ENCODE results near the gene GSN. TPM values are rescaled to one million over a fixed set of nuclear protein-coding genes. Genes with fewer than 3 reads are reported as not detected.
A peak's percentile ranks its signal among the peaks of the same experiment; 100 is the strongest.

The GSN gene
- total and polyA plus RNA-seq, 10 of the 15 experiments (the other 5 are each of a cell fraction or from before 2014, with no cell fraction given) = 0.66 to 9.2 (median 6.2) TPM

DNA sequence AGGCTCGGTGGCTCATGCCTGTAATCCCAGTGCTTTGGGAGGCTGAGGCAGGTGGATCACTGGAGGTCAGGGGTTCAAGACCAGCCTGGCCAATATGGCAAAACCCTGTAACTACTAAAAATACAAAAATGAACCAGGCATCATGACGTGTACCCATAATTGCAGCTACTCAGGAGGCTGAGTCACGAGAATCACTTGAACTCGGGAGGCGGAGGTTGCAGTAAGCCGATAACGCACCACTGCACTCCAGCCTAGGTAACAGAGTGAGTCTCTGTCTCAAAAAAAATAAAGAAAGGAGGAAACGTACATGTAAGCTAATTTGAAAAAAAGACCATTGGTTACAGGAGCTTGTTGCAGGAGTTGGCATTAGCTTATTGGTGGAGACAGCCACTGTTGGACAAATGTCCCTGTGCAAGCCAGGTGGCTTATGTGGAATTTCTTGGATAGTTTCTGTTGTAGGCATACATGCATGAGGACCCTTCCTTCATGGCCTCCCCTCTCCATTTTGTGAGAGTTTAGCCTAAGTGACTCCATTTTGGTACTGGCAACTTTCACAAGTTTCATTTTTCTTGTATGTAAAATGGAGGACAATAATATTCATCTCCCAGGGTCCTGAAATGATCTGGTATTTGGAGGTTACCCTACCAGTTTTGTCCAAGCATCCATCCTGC, 49.5 kb upstream of the GSN start:
- H3K4me2 ChIP-seq (ENCODE audit: control insufficient read depth, insufficient read depth) = no peak overlapping the region
- TF ChIP-seq, protein P1, sequence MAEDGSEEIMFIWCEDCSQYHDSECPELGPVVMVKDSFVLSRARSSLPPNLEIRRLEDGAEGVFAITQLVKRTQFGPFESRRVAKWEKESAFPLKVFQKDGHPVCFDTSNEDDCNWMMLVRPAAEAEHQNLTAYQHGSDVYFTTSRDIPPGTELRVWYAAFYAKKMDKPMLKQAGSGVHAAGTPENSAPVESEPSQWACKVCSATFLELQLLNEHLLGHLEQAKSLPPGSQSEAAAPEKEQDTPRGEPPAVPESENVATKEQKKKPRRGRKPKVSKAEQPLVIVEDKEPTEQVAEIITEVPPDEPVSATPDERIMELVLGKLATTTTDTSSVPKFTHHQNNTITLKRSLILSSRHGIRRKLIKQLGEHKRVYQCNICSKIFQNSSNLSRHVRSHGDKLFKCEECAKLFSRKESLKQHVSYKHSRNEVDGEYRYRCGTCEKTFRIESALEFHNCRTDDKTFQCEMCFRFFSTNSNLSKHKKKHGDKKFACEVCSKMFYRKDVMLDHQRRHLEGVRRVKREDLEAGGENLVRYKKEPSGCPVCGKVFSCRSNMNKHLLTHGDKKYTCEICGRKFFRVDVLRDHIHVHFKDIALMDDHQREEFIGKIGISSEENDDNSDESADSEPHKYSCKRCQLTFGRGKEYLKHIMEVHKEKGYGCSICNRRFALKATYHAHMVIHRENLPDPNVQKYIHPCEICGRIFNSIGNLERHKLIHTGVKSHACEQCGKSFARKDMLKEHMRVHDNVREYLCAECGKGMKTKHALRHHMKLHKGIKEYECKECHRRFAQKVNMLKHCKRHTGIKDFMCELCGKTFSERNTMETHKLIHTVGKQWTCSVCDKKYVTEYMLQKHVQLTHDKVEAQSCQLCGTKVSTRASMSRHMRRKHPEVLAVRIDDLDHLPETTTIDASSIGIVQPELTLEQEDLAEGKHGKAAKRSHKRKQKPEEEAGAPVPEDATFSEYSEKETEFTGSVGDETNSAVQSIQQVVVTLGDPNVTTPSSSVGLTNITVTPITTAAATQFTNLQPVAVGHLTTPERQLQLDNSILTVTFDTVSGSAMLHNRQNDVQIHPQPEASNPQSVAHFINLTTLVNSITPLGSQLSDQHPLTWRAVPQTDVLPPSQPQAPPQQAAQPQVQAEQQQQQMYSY (CRISPR knock-in tag; IDR thresholded peaks at IDR 0.05) = peak; percentile 70; the same call in 1 of the 2 replicates
- TF ChIP-seq TCF7 (IDR thresholded peaks at IDR 0.05; ENCODE audit: borderline replicate concordance) = no peak
- TF ChIP-seq, protein P2, sequence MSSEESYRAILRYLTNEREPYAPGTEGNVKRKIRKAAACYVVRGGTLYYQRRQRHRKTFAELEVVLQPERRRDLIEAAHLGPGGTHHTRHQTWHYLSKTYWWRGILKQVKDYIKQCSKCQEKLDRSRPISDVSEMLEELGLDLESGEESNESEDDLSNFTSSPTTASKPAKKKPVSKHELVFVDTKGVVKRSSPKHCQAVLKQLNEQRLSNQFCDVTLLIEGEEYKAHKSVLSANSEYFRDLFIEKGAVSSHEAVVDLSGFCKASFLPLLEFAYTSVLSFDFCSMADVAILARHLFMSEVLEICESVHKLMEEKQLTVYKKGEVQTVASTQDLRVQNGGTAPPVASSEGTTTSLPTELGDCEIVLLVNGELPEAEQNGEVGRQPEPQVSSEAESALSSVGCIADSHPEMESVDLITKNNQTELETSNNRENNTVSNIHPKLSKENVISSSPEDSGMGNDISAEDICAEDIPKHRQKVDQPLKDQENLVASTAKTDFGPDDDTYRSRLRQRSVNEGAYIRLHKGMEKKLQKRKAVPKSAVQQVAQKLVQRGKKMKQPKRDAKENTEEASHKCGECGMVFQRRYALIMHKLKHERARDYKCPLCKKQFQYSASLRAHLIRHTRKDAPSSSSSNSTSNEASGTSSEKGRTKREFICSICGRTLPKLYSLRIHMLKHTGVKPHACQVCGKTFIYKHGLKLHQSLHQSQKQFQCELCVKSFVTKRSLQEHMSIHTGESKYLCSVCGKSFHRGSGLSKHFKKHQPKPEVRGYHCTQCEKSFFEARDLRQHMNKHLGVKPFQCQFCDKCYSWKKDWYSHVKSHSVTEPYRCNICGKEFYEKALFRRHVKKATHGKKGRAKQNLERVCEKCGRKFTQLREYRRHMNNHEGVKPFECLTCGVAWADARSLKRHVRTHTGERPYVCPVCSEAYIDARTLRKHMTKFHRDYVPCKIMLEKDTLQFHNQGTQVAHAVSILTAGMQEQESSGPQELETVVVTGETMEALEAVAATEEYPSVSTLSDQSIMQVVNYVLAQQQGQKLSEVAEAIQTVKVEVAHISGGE (CRISPR knock-in tag; IDR thresholded peaks at IDR 0.05) = no peak
- TF ChIP-seq, protein P3, sequence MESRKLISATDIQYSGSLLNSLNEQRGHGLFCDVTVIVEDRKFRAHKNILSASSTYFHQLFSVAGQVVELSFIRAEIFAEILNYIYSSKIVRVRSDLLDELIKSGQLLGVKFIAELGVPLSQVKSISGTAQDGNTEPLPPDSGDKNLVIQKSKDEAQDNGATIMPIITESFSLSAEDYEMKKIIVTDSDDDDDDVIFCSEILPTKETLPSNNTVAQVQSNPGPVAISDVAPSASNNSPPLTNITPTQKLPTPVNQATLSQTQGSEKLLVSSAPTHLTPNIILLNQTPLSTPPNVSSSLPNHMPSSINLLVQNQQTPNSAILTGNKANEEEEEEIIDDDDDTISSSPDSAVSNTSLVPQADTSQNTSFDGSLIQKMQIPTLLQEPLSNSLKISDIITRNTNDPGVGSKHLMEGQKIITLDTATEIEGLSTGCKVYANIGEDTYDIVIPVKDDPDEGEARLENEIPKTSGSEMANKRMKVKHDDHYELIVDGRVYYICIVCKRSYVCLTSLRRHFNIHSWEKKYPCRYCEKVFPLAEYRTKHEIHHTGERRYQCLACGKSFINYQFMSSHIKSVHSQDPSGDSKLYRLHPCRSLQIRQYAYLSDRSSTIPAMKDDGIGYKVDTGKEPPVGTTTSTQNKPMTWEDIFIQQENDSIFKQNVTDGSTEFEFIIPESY (IDR thresholded peaks at IDR 0.05) = no peak
- no peak for TF ChIP-seq SUZ12 (IDR thresholded peaks at IDR 0.05; ENCODE audit: unreplicated experiment)
- no peak for TF ChIP-seq MTA3 (IDR thresholded peaks at IDR 0.05; ENCODE audit: borderline replicate concordance, low read length)
- TF ChIP-seq IKZF2 (IDR thresholded peaks at IDR 0.05) = 0 out of 4 replicates have a peak, but pooled peaks of 1 of the 2 experiments have one; percentile 14
- TF ChIP-seq, protein P4, sequence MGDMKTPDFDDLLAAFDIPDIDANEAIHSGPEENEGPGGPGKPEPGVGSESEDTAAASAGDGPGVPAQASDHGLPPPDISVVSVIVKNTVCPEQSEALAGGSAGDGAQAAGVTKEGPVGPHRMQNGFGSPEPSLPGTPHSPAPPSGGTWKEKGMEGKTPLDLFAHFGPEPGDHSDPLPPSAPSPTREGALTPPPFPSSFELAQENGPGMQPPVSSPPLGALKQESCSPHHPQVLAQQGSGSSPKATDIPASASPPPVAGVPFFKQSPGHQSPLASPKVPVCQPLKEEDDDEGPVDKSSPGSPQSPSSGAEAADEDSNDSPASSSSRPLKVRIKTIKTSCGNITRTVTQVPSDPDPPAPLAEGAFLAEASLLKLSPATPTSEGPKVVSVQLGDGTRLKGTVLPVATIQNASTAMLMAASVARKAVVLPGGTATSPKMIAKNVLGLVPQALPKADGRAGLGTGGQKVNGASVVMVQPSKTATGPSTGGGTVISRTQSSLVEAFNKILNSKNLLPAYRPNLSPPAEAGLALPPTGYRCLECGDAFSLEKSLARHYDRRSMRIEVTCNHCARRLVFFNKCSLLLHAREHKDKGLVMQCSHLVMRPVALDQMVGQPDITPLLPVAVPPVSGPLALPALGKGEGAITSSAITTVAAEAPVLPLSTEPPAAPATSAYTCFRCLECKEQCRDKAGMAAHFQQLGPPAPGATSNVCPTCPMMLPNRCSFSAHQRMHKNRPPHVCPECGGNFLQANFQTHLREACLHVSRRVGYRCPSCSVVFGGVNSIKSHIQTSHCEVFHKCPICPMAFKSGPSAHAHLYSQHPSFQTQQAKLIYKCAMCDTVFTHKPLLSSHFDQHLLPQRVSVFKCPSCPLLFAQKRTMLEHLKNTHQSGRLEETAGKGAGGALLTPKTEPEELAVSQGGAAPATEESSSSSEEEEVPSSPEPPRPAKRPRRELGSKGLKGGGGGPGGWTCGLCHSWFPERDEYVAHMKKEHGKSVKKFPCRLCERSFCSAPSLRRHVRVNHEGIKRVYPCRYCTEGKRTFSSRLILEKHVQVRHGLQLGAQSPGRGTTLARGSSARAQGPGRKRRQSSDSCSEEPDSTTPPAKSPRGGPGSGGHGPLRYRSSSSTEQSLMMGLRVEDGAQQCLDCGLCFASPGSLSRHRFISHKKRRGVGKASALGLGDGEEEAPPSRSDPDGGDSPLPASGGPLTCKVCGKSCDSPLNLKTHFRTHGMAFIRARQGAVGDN (IDR thresholded peaks at IDR 0.05) = peak; percentile 88

More for the DNA sequence above, 49.5 kb upstream of the GSN start:
- RAD21 ChIA-PET (ENCODE audit: unreplicated experiment) = interaction anchor here (0.7 to 1.0 kb wide), 2 partner anchors 16 to 163 kb away, joined by 3 read pairs; no protein-coding TSS in a partner anchor
- ATAC-seq (peak; percentile 74), DNase-seq (ENCODE audit: low read depth, low spot score) (no peak), FAIRE-seq (no peak)
- H3K36me3 ChIP-seq (ENCODE audit: control insufficient read depth in 2 of 2, insufficient read depth in 2 of 2, low read length in 1 of 2) = no peaks in the 10 kb centered on the region
- H2AFZ ChIP-seq (ENCODE audit: control insufficient read depth, low read depth, low read length) = no peak overlapping the region
- CTCF ChIA-PET = interaction anchor here (0.8 to 1.4 kb wide), 7 partner anchors 13 to 237 kb away, joined by 3 to 6 read pairs (median 3); partner anchors contain the start of gene RAB14
- H3K9ac ChIP-seq (ENCODE audit: control insufficient read depth, insufficient read depth, low read length) = no peak overlapping the region
- intact Hi-C loops (cut with micrococcal nuclease; ENCODE audit: unreplicated experiment) = no loop called here
- no peak overlapping the region for H3K4me3 ChIP-seq
- H3K4me1 ChIP-seq (ENCODE audit: control insufficient read depth, insufficient read depth, low read length) = peaks cover 10% of the 10 kb centered on the region
- no peak overlapping the region for H3K27ac ChIP-seq (ENCODE audit: control insufficient read depth, insufficient read depth)
- BruUV-seq (replicated peaks) = no TSS peak
- no peaks in the 10 kb centered on the region for H4K20me1 ChIP-seq (ENCODE audit: control insufficient read depth, insufficient read depth)
- POLR2A ChIA-PET = interaction anchor here (0.6 to 1.0 kb wide), 4 partner anchors 8 to 328 kb away, joined by 3 to 6 read pairs (median 6); no protein-coding TSS in a partner anchor
- in situ Hi-C loops (cut with MboI) = loop anchor here (5.0 kb wide), 2 partner anchors 99 to 179 kb away; no protein-coding TSS in a partner anchor
- H3K79me2 ChIP-seq (ENCODE audit: control insufficient read depth, insufficient read depth, low read length) = no peaks in the 10 kb centered on the region
- no peaks in the 10 kb centered on the region for H3K9me3 ChIP-seq (replicated peaks; ENCODE audit: control insufficient read depth, insufficient read depth, low read length)
- SMC1A ChIA-PET (ENCODE audit: uncharacterized antibody, unreplicated experiment) = interaction anchor here (0.8 to 2.4 kb wide), 12 partner anchors 9 to 181 kb away, joined by 3 to 11 read pairs (median 4); no protein-coding TSS in a partner anchor
- 2% methylated on average over 8 of the region's 8 CpGs for WGBS (ENCODE audit: insufficient coverage, insufficient replicate concordance, low lambda C conversion rate, missing lambda C conversion rate)
- no peaks in the 10 kb centered on the region for H3K27me3 ChIP-seq (replicated peaks in 1 of 2; ENCODE audit: control insufficient read depth in 2 of 2, insufficient read depth in 2 of 2, low read length in 1 of 2)
